Measurements from ENCODE around the gene TARS2.

The TARS2 gene

GRCh38 chr1:150477733-150478132, 9.5 kb upstream of the TARS2 start:
- peaks cover 4% of the 10 kb centered on the region in 2 experiments for H3K36me3 ChIP-seq (ENCODE audit: control insufficient read depth in 1 of 2, insufficient read depth in 2 of 2, low read length in 2 of 2)
- no peak overlapping the region for H3K4me3 ChIP-seq (ENCODE audit: low read depth, low read length)
- H3K27me3 ChIP-seq (ENCODE audit: insufficient read depth, low read length): no peaks in the 10 kb centered on the region
- H2AK5ac ChIP-seq (ENCODE audit: low read length): no peak overlapping the region
- H2AFZ ChIP-seq (ENCODE audit: insufficient read depth, low read length, poor library complexity): no peak overlapping the region
- no peak overlapping the region for H2BK5ac ChIP-seq (ENCODE audit: low read depth, low read length, poor library complexity)
- WGBS (ENCODE audit: extremely low coverage, insufficient coverage, insufficient read length): no CpG with 5 or more reads among the region's 4 CpGs
- no peak overlapping the region for H3K4ac ChIP-seq (ENCODE audit: low read depth, low read length)
- no peak overlapping the region for H4K91ac ChIP-seq (ENCODE audit: low read depth, low read length)
- H3K9me3 ChIP-seq (ENCODE audit: insufficient read depth, low read depth, low read length): no peaks in the 10 kb centered on the region
- H3K9ac ChIP-seq (ENCODE audit: low read length): no peak overlapping the region
- no peak overlapping the region for H3K4me2 ChIP-seq (ENCODE audit: low read length)
- no peak overlapping the region for H3K23ac ChIP-seq (ENCODE audit: low read length)
- H4K8ac ChIP-seq (ENCODE audit: low read depth, low read length): no peak overlapping the region
- no peak overlapping the region for H4K12ac ChIP-seq (ENCODE audit: low read depth, low read length)
- H3K27ac ChIP-seq (ENCODE audit: low read depth, low read length): no peak overlapping the region
- DNase-seq: no peak
- H2BK12ac ChIP-seq (ENCODE audit: low read length): no peak overlapping the region
- no peak overlapping the region for H3K14ac ChIP-seq (ENCODE audit: low read length)
- no peak overlapping the region for H3K18ac ChIP-seq (ENCODE audit: low read length)
- no peak overlapping the region for H2BK120ac ChIP-seq (ENCODE audit: insufficient read depth, low read length, poor library complexity)
- no peaks in the 10 kb centered on the region for H3K79me1 ChIP-seq (ENCODE audit: low read length)
- H3K79me2 ChIP-seq (ENCODE audit: control insufficient read depth, insufficient read depth, low read length, poor library complexity): no peaks in the 10 kb centered on the region
- no peaks in the 10 kb centered on the region for H3K4me1 ChIP-seq (ENCODE audit: control insufficient read depth in 1 of 2, insufficient read depth in 2 of 2, low read length in 2 of 2)

- Histone ChIP-seq H3K27me3 (ENCODE audit: insufficient read depth, low read length) (no peaks in the 10 kb centered on the region), H3K9ac (ENCODE audit: low read length) (no peak overlapping the region), H3K9me3 (ENCODE audit: insufficient read depth, low read depth, low read length) (no peaks in the 10 kb centered on the region), H4K91ac (ENCODE audit: low read depth, low read length) (no peak overlapping the region), H3K4me3 (ENCODE audit: low read depth, low read length) (no peak overlapping the region), H3K79me1 (ENCODE audit: low read length) (no peaks in the 10 kb centered on the region), H3K4me1 (ENCODE audit: control insufficient read depth in 1 of 2, insufficient read depth in 2 of 2, low read length in 2 of 2) (no peaks in the 10 kb centered on the region), H3K79me2 (ENCODE audit: control insufficient read depth, insufficient read depth, low read length, poor library complexity) (no peaks in the 10 kb centered on the region), H4K8ac (ENCODE audit: low read depth, low read length) (no peak overlapping the region), H3K4ac (ENCODE audit: low read depth, low read length) (no peak overlapping the region), H3K4me2 (ENCODE audit: low read length) (no peak overlapping the region), H3K36me3 (ENCODE audit: control insufficient read depth in 1 of 2, insufficient read depth in 2 of 2, low read length in 2 of 2) (no peaks in the 10 kb centered on the region), H3K14ac (ENCODE audit: low read length) (no peak overlapping the region), H3K23ac (ENCODE audit: low read length) (no peak overlapping the region), H2BK120ac (ENCODE audit: insufficient read depth, low read length, poor library complexity) (no peak overlapping the region), H2BK5ac (ENCODE audit: low read depth, low read length, poor library complexity) (no peak overlapping the region), H3K18ac (ENCODE audit: low read length) (no peak overlapping the region), H2BK12ac (ENCODE audit: low read length) (no peak overlapping the region), H4K12ac (ENCODE audit: low read depth, low read length) (no peak overlapping the region), H2AFZ (ENCODE audit: insufficient read depth, low read length, poor library complexity) (no peak overlapping the region), H2AK5ac (ENCODE audit: low read length) (no peak overlapping the region), H3K27ac (ENCODE audit: low read depth, low read length) (no peak overlapping the region)
- WGBS (ENCODE audit: extremely low coverage, insufficient coverage, insufficient read length): no CpG with 5 or more reads among the region's 4 CpGs
- DNase-seq: no peak
Measured at GRCh38 chr1:150479370-150479769, 7.8 kb upstream of the TARS2 start.

- Histone ChIP-seq H2BK120ac (ENCODE audit: insufficient read depth, low read length, poor library complexity) (no peak overlapping the region), H3K4ac (ENCODE audit: low read depth, low read length) (no peak overlapping the region), H3K27ac (ENCODE audit: low read depth, low read length) (no peak overlapping the region), H3K18ac (ENCODE audit: low read length) (no peak overlapping the region), H3K4me2 (ENCODE audit: low read length) (no peak overlapping the region), H2AK5ac (ENCODE audit: low read length) (no peak overlapping the region), H3K4me3 (ENCODE audit: low read depth, low read length) (no peak overlapping the region), H2AFZ (ENCODE audit: insufficient read depth, low read length, poor library complexity) (no peak overlapping the region), H3K9me3 (ENCODE audit: insufficient read depth, low read depth, low read length) (no peaks in the 10 kb centered on the region), H3K4me1 (ENCODE audit: control insufficient read depth in 1 of 2, insufficient read depth in 2 of 2, low read length in 2 of 2) (no peaks in the 10 kb centered on the region), H4K12ac (ENCODE audit: low read depth, low read length) (no peak overlapping the region), H2BK12ac (ENCODE audit: low read length) (no peak overlapping the region), H3K27me3 (ENCODE audit: insufficient read depth, low read length) (no peaks in the 10 kb centered on the region), H3K23ac (ENCODE audit: low read length) (no peak overlapping the region), H4K91ac (ENCODE audit: low read depth, low read length) (no peak overlapping the region), H3K79me2 (ENCODE audit: control insufficient read depth, insufficient read depth, low read length, poor library complexity) (no peaks in the 10 kb centered on the region), H3K9ac (ENCODE audit: low read length) (no peak overlapping the region), H3K79me1 (ENCODE audit: low read length) (no peaks in the 10 kb centered on the region), H2BK5ac (ENCODE audit: low read depth, low read length, poor library complexity) (no peak overlapping the region), H3K14ac (ENCODE audit: low read length) (no peak overlapping the region), H4K8ac (ENCODE audit: low read depth, low read length) (no peak overlapping the region), H3K36me3 (ENCODE audit: control insufficient read depth in 1 of 2, insufficient read depth in 2 of 2, low read length in 2 of 2) (no peaks in the 10 kb centered on the region)
- no peak for DNase-seq
- WGBS (ENCODE audit: extremely low coverage, insufficient coverage, insufficient read length): no CpG with 5 or more reads among the region's 2 CpGs
Measured at GRCh38 chr1:150479927-150480352, 7.3 kb upstream of the TARS2 start.

- Histone ChIP-seq H3K4ac (ENCODE audit: low read depth, low read length) (no peak overlapping the region), H3K23ac (ENCODE audit: low read length) (no peak overlapping the region), H3K9ac (ENCODE audit: low read length) (no peak overlapping the region), H4K8ac (ENCODE audit: low read depth, low read length) (no peak overlapping the region), H3K79me1 (ENCODE audit: low read length) (peaks cover 4% of the 10 kb centered on the region), H2BK12ac (ENCODE audit: low read length) (no peak overlapping the region), H3K79me2 (ENCODE audit: control insufficient read depth, insufficient read depth, low read length, poor library complexity) (peaks cover 3% of the 10 kb centered on the region), H2AFZ (ENCODE audit: insufficient read depth, low read length, poor library complexity) (no peak overlapping the region), H2BK120ac (ENCODE audit: insufficient read depth, low read length, poor library complexity) (no peak overlapping the region), H3K4me2 (ENCODE audit: low read length) (no peak overlapping the region), H3K36me3 (ENCODE audit: control insufficient read depth in 1 of 2, insufficient read depth in 2 of 2, low read length in 2 of 2) (no peaks in the 10 kb centered on the region), H3K27me3 (ENCODE audit: insufficient read depth, low read length) (no peaks in the 10 kb centered on the region), H3K14ac (ENCODE audit: low read length) (no peak overlapping the region), H3K4me1 (ENCODE audit: control insufficient read depth in 1 of 2, insufficient read depth in 2 of 2, low read length in 2 of 2) (peaks cover 4 to 6% of the 10 kb centered on the region in 2 experiments), H3K9me3 (ENCODE audit: insufficient read depth, low read depth, low read length) (no peaks in the 10 kb centered on the region), H2AK5ac (ENCODE audit: low read length) (no peak overlapping the region), H4K91ac (ENCODE audit: low read depth, low read length) (no peak overlapping the region), H2BK5ac (ENCODE audit: low read depth, low read length, poor library complexity) (no peak overlapping the region), H3K18ac (ENCODE audit: low read length) (no peak overlapping the region), H3K27ac (ENCODE audit: low read depth, low read length) (no peak overlapping the region), H3K4me3 (ENCODE audit: low read depth, low read length) (no peak overlapping the region), H4K12ac (ENCODE audit: low read depth, low read length) (no peak overlapping the region)
- no CpG with 5 or more reads among the region's 5 CpGs for WGBS (ENCODE audit: extremely low coverage, insufficient coverage, insufficient read length)
- DNase-seq: no peak
Measured at GRCh38 chr1:150484431-150484830, 2.8 kb upstream of the TARS2 start.
